SJCRH30 (cell line): ENCODE results near the gene ZNF792. TPM values are rescaled to one million over a fixed set of nuclear protein-coding genes. Genes with fewer than 3 reads are reported as not detected.
"Not testable (repeated sequence)": the region's sequence is repeated elsewhere in the genome, so short reads cannot be mapped to it uniquely, and the experiment has no call there.

ENCODE experiments used
- DNase-seq, 2 experiments: peaks; one replicate each; pipeline ENCODE4 v3.0.0-alpha.2; 2015 to 2020
- H3K27ac ChIP-seq: fragments of 250-450 bp; sonication (Bioruptor Pico); 2 replicates; pipeline ENCODE4 v1.5.1; 2020; ENCODE audit warnings: mild to moderate bottlenecking, moderate library complexity
- H3K27me3 ChIP-seq: fragments of 250-450 bp; sonication (Bioruptor Pico); 2 replicates; pipeline ENCODE4 v1.5.1; 2020; ENCODE audit warnings: mild to moderate bottlenecking, moderate library complexity
- H3K36me3 ChIP-seq: fragments of 250-450 bp; sonication (Bioruptor Pico); 2 replicates; pipeline ENCODE4 v1.5.1; 2020; ENCODE audit warnings: mild to moderate bottlenecking, moderate library complexity
- H3K4me1 ChIP-seq: fragments of 250-450 bp; sonication (Bioruptor Pico); 2 replicates; pipeline ENCODE4 v1.5.1; 2020; ENCODE audit warnings: mild to moderate bottlenecking, moderate library complexity
- H3K4me3 ChIP-seq: fragments of 250-450 bp; sonication (Bioruptor Pico); 2 replicates; pipeline ENCODE4 v1.5.1; 2020; ENCODE audit warnings: mild to moderate bottlenecking, moderate library complexity
- H3K9me3 ChIP-seq: fragments of 250-450 bp; sonication (Bioruptor Pico); replicated peaks from 2 replicates; pipeline ENCODE4 v1.5.1; 2020; ENCODE audit warnings: mild to moderate bottlenecking, moderate library complexity
- total RNA-seq: library from RNA; depleted of rRNA; stranded (reverse); fragments of >200 nt; shearing (Covaris generic); gene quantifications from 2 replicates; pipeline ENCODE4 v1.2.3, GENCODE V29; 2014

The ZNF792 gene
- total RNA-seq, 1 experiment from 2014 or later = 2.1 TPM

DNA sequence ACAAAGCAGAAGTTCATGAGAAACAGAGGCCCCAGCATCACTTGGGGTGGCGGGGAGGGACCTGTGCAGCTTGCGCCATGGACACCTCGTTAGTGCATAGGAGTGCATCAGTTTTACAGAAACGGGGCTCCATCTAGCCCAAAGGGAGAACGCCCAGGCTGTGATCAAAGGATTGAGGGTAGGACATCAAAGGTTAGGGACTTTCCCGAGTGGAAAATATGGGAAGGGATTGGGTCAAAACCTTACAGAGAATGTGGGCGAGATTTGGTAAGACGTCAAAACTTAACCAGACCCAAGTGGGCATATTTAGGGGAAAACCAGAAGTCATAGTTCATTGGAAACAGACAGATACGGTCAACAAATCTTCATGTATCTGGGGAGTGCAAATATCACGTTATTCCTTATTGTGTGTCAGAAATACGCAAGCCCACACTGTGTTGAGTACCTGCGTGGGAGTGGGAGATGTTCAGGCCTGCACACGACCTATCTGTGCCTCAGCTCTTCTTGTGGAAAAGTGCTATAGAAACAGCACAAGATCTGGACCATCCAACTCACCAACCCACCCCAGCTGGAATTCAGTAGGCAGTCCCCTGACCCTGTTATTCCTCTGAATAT, 26.7 kb upstream of the ZNF792 start:
- no peak overlapping the region for H3K4me3 ChIP-seq
- H3K36me3 ChIP-seq = no peaks in the 10 kb centered on the region
- no peak for DNase-seq
- no peaks in the 10 kb centered on the region for H3K9me3 ChIP-seq
- no peaks in the 10 kb centered on the region for H3K4me1 ChIP-seq
- H3K27me3 ChIP-seq = no peaks in the 10 kb centered on the region
- no peak overlapping the region for H3K27ac ChIP-seq

DNA sequence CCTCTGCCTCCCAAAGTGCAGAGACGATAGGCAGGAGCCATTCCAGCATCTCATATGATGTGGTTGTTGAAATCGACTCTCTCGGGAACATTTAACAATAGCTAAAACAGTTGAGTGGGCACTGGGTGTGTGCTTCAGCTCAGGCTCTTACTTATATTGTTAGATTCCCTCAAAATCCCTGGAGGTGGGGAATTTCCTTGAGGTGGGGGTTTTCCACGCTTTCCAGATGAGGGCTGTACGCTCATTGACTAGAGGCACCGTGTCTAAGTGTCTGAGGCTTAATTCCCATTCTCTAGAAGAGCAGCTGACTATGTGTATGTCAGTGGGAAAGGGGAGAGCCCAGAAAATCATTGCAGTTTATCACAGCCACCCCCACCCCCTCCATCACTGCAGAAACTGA, 25.3 kb upstream of the ZNF792 start:
- H3K9me3 ChIP-seq = no peaks in the 10 kb centered on the region

DNA sequence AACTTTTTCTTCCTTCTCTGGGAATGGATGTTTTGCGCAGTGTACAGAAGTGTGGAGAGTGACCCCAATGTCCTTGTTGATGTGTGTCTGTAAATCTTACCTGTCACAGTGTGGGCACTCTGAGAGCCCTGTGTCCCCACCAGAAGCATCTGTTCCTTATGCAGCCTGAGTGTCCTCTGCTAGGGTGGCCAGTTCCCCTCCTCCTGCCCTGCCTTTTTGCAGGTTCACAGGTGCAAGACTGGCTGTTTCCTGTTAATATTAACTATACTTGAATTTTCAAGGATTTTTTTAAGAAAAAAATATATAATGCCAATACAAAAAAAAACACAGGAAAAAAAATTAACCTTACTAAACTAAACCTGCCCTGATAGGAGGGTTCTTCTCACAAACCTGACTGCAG, 24.1 kb upstream of the ZNF792 start:
- no peaks in the 10 kb centered on the region for H3K27me3 ChIP-seq
- DNase-seq = no peak
- H3K4me3 ChIP-seq = no peak overlapping the region
- no peaks in the 10 kb centered on the region for H3K9me3 ChIP-seq
- H3K4me1 ChIP-seq = no peaks in the 10 kb centered on the region
- H3K36me3 ChIP-seq = no peaks in the 10 kb centered on the region
- H3K27ac ChIP-seq = no peak overlapping the region

More for the DNA sequence above, 25.3 kb upstream of the ZNF792 start:
- no peak for DNase-seq
- no peaks in the 10 kb centered on the region for H3K36me3 ChIP-seq
- H3K27me3 ChIP-seq = no peaks in the 10 kb centered on the region
- H3K4me1 ChIP-seq = no peaks in the 10 kb centered on the region
- H3K4me3 ChIP-seq = no peak overlapping the region
- no peak overlapping the region for H3K27ac ChIP-seq

DNA sequence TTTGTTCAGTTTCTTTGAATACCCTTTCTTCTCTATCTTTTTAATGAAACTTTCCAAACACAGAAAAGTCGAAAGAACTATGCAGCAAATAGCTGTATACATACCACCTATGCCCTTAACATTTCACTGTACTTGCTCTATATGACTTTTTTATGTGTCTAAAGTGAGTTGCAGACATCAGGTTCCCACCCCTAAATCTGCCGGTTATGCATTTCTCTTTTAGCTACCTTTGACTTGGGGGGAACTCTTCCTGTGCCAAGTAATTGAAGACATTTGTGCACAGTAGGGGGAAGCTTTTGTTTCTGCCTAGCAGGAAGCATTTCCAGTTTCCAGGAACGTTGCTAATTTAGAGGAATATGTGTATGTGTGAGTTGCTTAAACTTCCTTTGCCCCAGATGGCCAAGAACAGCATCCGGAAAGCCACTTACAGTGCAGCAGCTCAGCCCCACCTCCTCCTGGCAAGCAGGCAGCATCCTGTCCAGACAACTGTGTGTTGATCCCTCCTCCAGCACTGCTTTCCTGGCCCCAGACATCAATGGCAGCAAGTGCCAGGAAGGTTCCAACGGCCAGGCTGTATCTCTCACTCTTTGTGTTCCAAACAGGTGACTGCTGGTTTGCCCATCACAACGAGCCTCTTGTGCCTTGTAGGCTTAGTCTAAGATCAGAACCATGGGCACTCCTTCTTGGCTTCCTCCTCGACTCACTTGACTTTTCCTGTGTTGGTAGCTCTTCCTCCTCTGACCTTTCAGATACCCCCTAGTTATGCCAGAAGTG, 21.4 kb upstream of the ZNF792 start:
- Histone ChIP-seq H3K27ac (no peak overlapping the region), H3K9me3 (no peaks in the 10 kb centered on the region), H3K4me1 (no peaks in the 10 kb centered on the region), H3K27me3 (no peaks in the 10 kb centered on the region), H3K36me3 (no peaks in the 10 kb centered on the region), H3K4me3 (no peak overlapping the region)
- no peak for DNase-seq

DNA sequence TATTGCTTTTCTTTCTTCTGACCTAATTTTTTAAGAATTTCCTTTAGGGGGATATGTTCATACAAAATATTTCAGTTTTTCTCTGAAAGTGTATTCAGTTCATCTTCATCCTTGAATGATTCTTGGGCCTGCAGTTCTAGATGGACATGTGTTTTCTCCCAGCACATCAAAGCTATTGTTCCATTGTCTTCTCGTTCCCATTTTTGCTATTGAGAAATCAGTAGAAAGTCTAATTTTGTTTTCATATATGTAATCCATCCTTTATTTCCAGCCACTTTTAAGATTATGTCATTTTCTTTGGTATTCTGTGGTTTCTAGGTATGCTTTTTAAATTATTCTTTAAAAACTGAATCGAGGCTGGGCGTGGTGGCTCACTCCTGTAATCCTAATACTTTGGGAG, 20.3 kb upstream of the ZNF792 start:
- Histone ChIP-seq H3K27me3 (no peaks in the 10 kb centered on the region), H3K4me3 (no peak overlapping the region), H3K27ac (no peak overlapping the region), H3K4me1 (no peaks in the 10 kb centered on the region), H3K36me3 (no peaks in the 10 kb centered on the region), H3K9me3 (no peaks in the 10 kb centered on the region)
- no peak for DNase-seq

DNA sequence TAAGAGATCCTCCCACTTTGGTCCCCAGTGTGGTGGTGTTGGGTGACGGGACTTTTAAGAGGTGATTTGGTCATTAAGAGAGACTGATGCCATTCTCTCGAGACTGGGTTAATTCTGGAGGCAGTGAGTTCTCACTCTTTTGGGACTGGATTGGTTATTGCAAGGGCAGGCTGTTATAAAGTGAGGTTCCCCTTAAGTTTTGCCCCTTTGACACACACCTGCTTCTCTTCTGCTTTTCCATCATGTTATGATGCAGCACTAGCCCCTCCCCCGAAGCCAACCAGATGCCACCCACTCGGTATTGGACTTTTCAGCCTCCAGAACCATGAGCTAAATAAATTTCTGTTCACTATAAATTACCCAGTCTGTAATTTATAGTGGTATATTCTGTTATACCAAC, 19.8 kb upstream of the ZNF792 start:
- Histone ChIP-seq H3K27ac (no peak overlapping the region), H3K4me3 (no peak overlapping the region), H3K27me3 (no peaks in the 10 kb centered on the region), H3K9me3 (no peaks in the 10 kb centered on the region), H3K4me1 (no peaks in the 10 kb centered on the region), H3K36me3 (no peaks in the 10 kb centered on the region)
- no peak for DNase-seq

DNA sequence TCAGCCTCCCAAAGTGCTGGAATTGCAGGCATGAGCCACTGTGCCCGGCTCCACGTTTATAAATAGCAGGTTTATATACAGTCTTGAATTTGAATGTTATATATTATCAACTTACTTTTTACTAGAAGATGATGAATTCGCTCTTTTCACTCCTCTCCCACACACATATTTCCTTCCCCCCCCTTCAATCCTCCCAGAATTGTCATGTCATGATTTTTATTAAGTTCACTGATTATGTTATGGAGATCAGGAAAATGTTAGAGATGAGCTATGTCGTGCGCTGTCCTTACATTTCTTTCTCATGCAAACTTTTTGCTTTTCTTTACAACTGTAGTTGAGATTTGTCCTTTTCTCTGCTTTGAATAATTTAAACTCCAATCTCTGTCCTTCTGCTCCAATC, 18.2 kb upstream of the ZNF792 start:
- H3K4me1 ChIP-seq = no peaks in the 10 kb centered on the region
- H3K27me3 ChIP-seq = no peaks in the 10 kb centered on the region
- H3K9me3 ChIP-seq = no peaks in the 10 kb centered on the region; the same call in 1 of the 2 replicates
- no peak overlapping the region for H3K4me3 ChIP-seq
- H3K36me3 ChIP-seq = no peaks in the 10 kb centered on the region
- DNase-seq = no peak
- H3K27ac ChIP-seq = no peak overlapping the region

DNA sequence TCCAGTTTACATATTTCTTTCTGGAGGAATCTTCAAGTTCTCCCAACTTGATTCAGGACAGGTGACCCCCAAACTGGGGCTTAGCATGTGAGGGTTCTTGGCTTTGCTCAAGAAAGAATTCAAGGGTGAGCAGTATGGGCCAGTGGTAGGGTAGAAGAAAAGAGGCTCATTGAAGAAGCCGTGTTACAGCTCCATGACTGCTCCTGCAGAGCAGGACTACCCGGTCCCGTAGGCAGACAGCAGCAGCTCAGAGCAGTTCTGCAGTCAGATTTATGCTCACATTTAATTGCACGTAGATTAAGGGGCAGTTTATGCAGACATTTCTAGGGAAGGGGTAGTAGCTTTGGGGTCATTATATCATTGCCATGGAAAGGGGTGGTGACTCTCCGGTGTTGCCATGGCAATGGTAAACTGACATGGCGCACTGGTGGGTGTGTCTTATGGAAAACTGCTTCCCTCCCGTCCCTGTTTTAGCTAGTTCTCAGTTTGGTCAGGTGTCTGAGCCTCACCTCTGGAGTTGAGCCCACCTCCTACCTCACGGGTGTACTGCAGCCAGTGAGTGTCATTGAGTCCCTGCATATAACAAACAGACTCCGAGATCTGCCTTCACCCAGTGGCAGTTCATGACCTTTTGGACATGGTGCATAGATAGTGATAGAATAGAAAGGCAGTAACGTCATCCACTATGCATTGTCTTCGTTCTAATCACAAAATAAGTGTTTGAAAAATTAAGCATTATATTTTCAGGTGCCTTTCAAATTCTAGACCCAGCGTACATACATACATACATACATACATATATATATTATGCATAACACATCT, 16.0 kb upstream of the ZNF792 start:
- H3K27ac ChIP-seq = no peak overlapping the region

DNA sequence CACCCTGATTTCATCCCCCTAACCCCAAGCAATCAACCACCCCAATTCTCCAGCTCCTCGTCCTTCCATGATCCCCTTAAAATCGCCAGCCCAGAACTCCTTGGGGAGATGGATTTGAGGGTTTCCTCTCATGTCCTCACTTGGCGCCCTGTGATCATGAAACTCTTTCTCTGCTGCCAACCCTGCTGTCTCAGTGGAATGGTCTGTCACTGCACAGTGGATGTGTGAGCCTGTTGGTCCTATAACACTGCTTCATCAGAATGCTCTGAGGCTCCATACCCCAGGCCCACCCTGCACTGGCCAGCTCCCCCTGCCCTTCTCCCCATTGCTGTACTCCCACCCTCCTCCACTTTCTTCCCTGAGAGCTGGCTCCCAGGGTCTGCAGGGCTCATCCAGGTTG, 12.6 kb upstream of the ZNF792 start:
- H3K9me3 ChIP-seq = no peaks in the 10 kb centered on the region; the same call in 1 of the 2 replicates
- H3K4me1 ChIP-seq = no peaks in the 10 kb centered on the region
- no peak overlapping the region for H3K27ac ChIP-seq
- no peak overlapping the region for H3K4me3 ChIP-seq
- no peak for DNase-seq
- no peaks in the 10 kb centered on the region for H3K36me3 ChIP-seq
- no peaks in the 10 kb centered on the region for H3K27me3 ChIP-seq

More for the DNA sequence above, 16.0 kb upstream of the ZNF792 start:
- Histone ChIP-seq H3K4me1 (no peaks in the 10 kb centered on the region), H3K4me3 (no peak overlapping the region), H3K27me3 (no peaks in the 10 kb centered on the region), H3K9me3 (no peaks in the 10 kb centered on the region; the same call in 1 of the 2 replicates), H3K36me3 (no peaks in the 10 kb centered on the region)
- DNase-seq = no peak

DNA sequence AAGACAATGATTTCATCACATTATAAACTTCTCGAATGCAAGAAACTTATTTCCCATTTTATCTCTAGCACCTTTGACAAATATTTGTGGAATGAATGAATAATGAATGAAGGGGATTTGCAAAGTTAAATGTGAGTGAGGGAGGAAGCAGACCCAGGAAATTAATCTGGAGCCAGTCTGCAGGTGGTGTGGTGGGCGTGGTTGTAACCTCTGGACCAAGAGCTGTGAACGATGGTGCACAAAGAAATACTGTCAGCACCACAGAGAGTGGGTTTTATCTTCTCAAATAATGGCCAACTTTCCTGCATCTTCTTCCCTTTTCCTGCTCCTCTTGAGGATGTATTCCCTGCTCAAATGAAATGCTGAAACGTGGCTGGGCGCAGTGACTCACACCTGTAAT, 11.0 kb upstream of the ZNF792 start:
- H3K36me3 ChIP-seq = no peaks in the 10 kb centered on the region
- DNase-seq = no peak

DNA sequence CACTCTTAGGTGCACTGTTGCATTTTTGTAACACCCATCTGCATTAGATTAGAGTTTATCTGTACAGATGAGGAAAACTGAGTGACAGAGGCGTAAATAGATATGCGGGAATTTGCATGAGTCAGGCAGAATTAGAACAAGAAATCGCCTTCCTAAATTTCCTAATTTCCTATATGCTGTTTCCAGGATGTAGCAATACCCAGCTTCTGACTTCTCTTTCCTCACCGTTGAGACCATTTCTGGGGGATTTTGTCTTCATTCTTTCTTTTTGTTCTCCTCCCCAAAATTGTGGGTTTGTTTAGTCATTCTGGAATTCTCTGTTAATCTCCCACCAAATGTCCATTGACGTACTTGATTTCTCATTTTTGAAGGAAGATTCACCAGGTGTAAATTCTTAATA, 10.6 kb upstream of the ZNF792 start:
- no peaks in the 10 kb centered on the region for H3K36me3 ChIP-seq
- no peak overlapping the region for H3K4me3 ChIP-seq
- H3K9me3 ChIP-seq = no peaks in the 10 kb centered on the region; the same call in none of the 2 replicates
- H3K27ac ChIP-seq = no peak overlapping the region
- DNase-seq = no peak
- no peaks in the 10 kb centered on the region for H3K4me1 ChIP-seq
- no peaks in the 10 kb centered on the region for H3K27me3 ChIP-seq

More for the DNA sequence above, 11.0 kb upstream of the ZNF792 start:
- Histone ChIP-seq H3K27me3 (no peaks in the 10 kb centered on the region), H3K9me3 (no peaks in the 10 kb centered on the region; the same call in none of the 2 replicates), H3K27ac (no peak overlapping the region), H3K4me1 (no peaks in the 10 kb centered on the region), H3K4me3 (no peak overlapping the region)

DNA sequence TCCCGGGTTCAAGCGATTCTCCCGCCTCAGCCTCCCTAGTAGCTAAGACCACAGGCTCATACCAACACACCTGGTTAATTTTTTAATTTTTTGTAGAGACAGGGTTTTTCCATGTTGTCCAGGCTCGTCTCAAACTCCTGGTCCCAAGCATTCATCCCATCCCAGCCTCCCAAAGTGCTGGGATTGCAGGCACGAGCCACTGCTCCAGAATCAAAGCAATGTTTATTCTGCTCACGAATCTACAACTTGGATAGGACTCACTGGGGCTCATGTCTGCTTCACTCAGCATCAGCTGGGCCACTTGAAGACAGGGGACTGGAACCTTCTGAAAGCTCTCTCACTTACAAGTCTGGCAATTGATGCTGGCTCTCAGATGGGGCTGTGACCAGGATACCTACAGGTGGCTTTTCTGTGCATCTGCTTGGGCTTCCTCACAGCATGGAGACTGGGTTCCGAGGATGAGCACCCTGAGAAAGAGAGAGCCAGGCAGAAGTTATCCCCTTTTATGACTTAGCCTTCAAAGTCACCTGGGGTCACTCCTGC, 8.2 kb upstream of the ZNF792 start:
- H3K27ac ChIP-seq = no peak overlapping the region
- H3K9me3 ChIP-seq = peaks cover 5% of the 10 kb centered on the region
- H3K4me1 ChIP-seq = no peaks in the 10 kb centered on the region
- DNase-seq = no peak
- no peaks in the 10 kb centered on the region for H3K27me3 ChIP-seq
- no peak overlapping the region for H3K4me3 ChIP-seq
- no peaks in the 10 kb centered on the region for H3K36me3 ChIP-seq

DNA sequence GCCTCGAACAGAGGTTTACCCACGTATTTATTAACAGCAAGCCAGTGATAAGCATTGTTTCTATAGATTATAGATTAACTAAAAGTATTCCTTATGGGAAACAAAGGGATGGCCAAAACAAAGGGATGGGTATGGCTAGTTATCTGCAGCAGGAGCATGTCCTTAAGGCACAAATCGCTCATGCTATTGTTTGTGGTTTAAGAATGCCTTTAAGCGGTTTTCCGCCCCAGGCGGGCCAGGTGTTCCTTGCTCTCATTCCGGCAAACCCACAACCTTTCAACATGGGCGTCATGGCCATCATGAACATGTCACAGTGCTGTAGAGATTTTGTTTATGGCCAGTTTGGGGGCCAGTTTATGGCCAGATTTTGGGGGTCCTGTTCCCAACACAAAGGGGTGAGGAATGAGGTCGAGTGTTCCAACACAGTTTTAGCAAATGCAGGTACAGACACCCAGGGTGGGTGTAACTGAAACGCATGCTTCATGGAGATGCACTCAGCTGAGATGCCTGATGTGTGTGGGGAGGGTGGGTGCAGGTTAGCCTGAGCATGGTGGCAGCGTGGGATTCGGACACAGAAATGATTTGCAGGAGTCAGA, 6.3 kb upstream of the ZNF792 start:
- not testable (repeated sequence) for H3K4me3 ChIP-seq, H3K27ac ChIP-seq, H3K27me3 ChIP-seq, DNase-seq, H3K4me1 ChIP-seq, H3K9me3 ChIP-seq, H3K36me3 ChIP-seq

DNA sequence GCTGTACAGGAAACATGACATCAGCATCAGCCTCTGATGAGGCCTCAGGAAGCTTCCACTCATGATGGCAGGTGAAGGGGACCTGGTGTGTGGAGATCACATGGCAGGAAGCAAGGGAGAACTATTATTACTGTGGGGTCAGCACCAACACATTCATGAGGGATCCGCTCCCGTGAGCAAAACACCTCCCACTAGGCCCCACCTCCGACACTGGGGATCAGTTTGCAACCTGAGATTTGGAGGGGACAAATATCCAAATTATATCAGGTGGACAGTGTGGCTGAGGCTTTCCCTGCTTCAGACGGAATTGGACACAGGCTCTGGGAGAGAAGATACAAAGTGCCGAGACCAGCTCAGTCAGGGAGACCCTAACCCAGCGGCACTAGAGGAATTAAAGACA, 5.7 kb upstream of the ZNF792 start:
- H3K27me3 ChIP-seq = no peaks in the 10 kb centered on the region
- H3K4me1 ChIP-seq = no peaks in the 10 kb centered on the region
- no peak overlapping the region for H3K4me3 ChIP-seq
- no peak for DNase-seq
- peaks cover 7% of the 10 kb centered on the region for H3K9me3 ChIP-seq
- no peaks in the 10 kb centered on the region for H3K36me3 ChIP-seq
- H3K27ac ChIP-seq = no peak overlapping the region
